GM12878 (cell line): Measurements from ENCODE around the gene ZNF554. TPM values are rescaled to one million over a fixed set of nuclear protein-coding genes. Genes with fewer than 3 reads are reported as not detected.
A peak's percentile ranks its signal among the peaks of the same experiment; 100 is the strongest.

Experiments
- ATAC-seq: fragments of 200-7000 bp; cut with Tn5 transposase; 3 replicates; pipeline ENCODE4 v1.9.1; 2020; ENCODE audit warnings: mild to moderate bottlenecking, moderate library complexity
- BruUV-seq: library from RNA; stranded (reverse); fragments of 400-500 nt; replicated peaks from 2 replicates; lab custom pipeline; 2021; lab: Mats Ljungman, UMichigan
- CTCF ChIA-PET: fragments of 300-600 bp; sonication (Branson Sonifier 250); formaldehyde crosslinking; extraction: SDS; loops from one replicate; lab custom pipeline; 2021; ENCODE audit warnings: inconsistent platforms; lab: Yijun Ruan, JAX
- POLR2A ChIA-PET: fragments of 350-600 bp; formaldehyde crosslinking; extraction: SDS; loops from one replicate; lab custom pipeline; 2021; ENCODE audit warnings: inconsistent platforms; lab: Charles Lee
- RAD21 ChIA-PET: fragments of 300-600 bp; sonication (Branson Sonifier 250); formaldehyde crosslinking; loops from one replicate; lab custom pipeline; 2023; ENCODE audit warnings: antibody characterized with exemption; ENCODE audit not compliant: unreplicated experiment; lab: Charles Lee
- SMC1A ChIA-PET: fragments of 300-600 bp; sonication (Branson Sonifier 250); formaldehyde crosslinking; loops from one replicate; lab custom pipeline; 2023; ENCODE audit not compliant: unreplicated experiment, uncharacterized antibody; lab: Charles Lee
- DNase-seq: peaks from one replicate; pipeline ENCODE4 v3.0.0-alpha.2; 2011; ENCODE audit warnings: low read depth, low spot score
- FAIRE-seq: peaks from 3 replicates; lab custom pipeline; 2011; peaks lifted over from hg19 to GRCh38; lab: Jason Lieb, UNC
- H2AFZ ChIP-seq: 2 replicates; pipeline ENCODE4 v1.6.0; 2011; ENCODE audit warnings: low read depth, low read length, control low read depth; ENCODE audit not compliant: control insufficient read depth
- H3K27ac ChIP-seq: 2 replicates; pipeline ENCODE4 v1.5.1; 2011; ENCODE audit warnings: control low read depth; ENCODE audit not compliant: control insufficient read depth, insufficient read depth
- H3K27me3 ChIP-seq, 2 experiments: replicated peaks in 1 of 2; 2 replicates each; pipeline versions ENCODE4 v1.6.0 to v1.6.1; 2011; ENCODE audit warnings: low read length in 1 of 2; ENCODE audit not compliant: control insufficient read depth in 2 of 2, insufficient read depth in 2 of 2
- H3K36me3 ChIP-seq, 2 experiments: 2 replicates each; pipeline ENCODE4 v1.5.1; 2011; ENCODE audit warnings: low read length in 1 of 2; ENCODE audit not compliant: control insufficient read depth in 2 of 2, insufficient read depth in 2 of 2
- H3K4me1 ChIP-seq: 2 replicates; pipeline ENCODE4 v1.6.1; 2011; ENCODE audit warnings: mild to moderate bottlenecking, low read length, moderate library complexity, mixed read lengths; ENCODE audit not compliant: control insufficient read depth, insufficient read depth
- H3K4me2 ChIP-seq: 2 replicates; pipeline ENCODE4 v1.6.0; 2011; ENCODE audit warnings: control low read depth; ENCODE audit not compliant: control insufficient read depth, insufficient read depth
- H3K4me3 ChIP-seq: fragments of 200-600 bp; sonication (generic); 2 replicates; pipeline ENCODE4 v1.5.1; 2016
- H3K79me2 ChIP-seq: 2 replicates; pipeline ENCODE4 v1.6.0; 2011; ENCODE audit warnings: low read length; ENCODE audit not compliant: control insufficient read depth, insufficient read depth
- H3K9ac ChIP-seq: 2 replicates; pipeline ENCODE4 v1.8.0; 2011; ENCODE audit warnings: low read length, control low read depth, mixed read lengths; ENCODE audit not compliant: control insufficient read depth, insufficient read depth
- H3K9me3 ChIP-seq: replicated peaks from 3 replicates; pipeline ENCODE4 v1.5.1; 2011; ENCODE audit warnings: mild to moderate bottlenecking, low read length; ENCODE audit not compliant: control insufficient read depth, insufficient read depth
- H4K20me1 ChIP-seq: 2 replicates; pipeline ENCODE4 v1.6.0; 2011; ENCODE audit not compliant: control insufficient read depth, insufficient read depth
- CBX5 ChIP-seq: sonication (generic); IDR thresholded peaks from 2 replicates; pipeline ENCODE4 v1.6.1; 2016; ENCODE audit warnings: low read depth, moderate library complexity, mild to moderate bottlenecking, inconsistent platforms
- CHD2 ChIP-seq: IDR thresholded peaks from 2 replicates; pipeline ENCODE4 v1.6.1; 2011; ENCODE audit warnings: low read depth, low read length, improper control_type of control experiment, borderline replicate concordance
- FOXM1 ChIP-seq: IDR thresholded peaks from 2 replicates; pipeline ENCODE4 v1.6.1; 2012; ENCODE audit warnings: low read depth, mild to moderate bottlenecking, inconsistent platforms, low read length, moderate library complexity
- HDAC2 ChIP-seq: fragments of 200-600 bp; sonication (generic); IDR thresholded peaks from 2 replicates; pipeline ENCODE4 v1.6.1; 2017
- IRF4 ChIP-seq: IDR thresholded peaks from 2 replicates; pipeline ENCODE4 v1.6.1; 2011; ENCODE audit warnings: low read depth, low read length
- MLLT1 ChIP-seq: fragments of 450-650 bp; IDR thresholded peaks from 2 replicates; pipeline ENCODE4 v1.6.1; 2016; ENCODE audit warnings: mild to moderate bottlenecking
- RB1 ChIP-seq: fragments of 450-650 bp; formaldehyde crosslinking; IDR thresholded peaks from 2 replicates; pipeline ENCODE4 v1.6.1; 2017; ENCODE audit warnings: mild to moderate bottlenecking, borderline replicate concordance
- SREBF1 ChIP-seq: IDR thresholded peaks from 2 replicates; pipeline ENCODE4 v1.6.1; 2012; ENCODE audit warnings: mild to moderate bottlenecking, low read length
- TCF12 ChIP-seq: IDR thresholded peaks from 2 replicates; pipeline ENCODE4 v1.6.1; 2011; ENCODE audit warnings: low read depth, mild to moderate bottlenecking, low read length
- ZBED1 ChIP-seq: IDR thresholded peaks from 2 replicates; pipeline ENCODE4 v1.6.1; 2016; ENCODE audit warnings: borderline replicate concordance
- ZBTB40 ChIP-seq: fragments of 450-650 bp; IDR thresholded peaks from 2 replicates; pipeline ENCODE4 v1.6.1; 2016; ENCODE audit warnings: mild to moderate bottlenecking, moderate library complexity, borderline replicate concordance
- ZNF217 ChIP-seq: fragments of 450-650 bp; IDR thresholded peaks from 2 replicates; pipeline ENCODE4 v1.6.1; 2017; ENCODE audit warnings: antibody characterized with exemption, mild to moderate bottlenecking
- WGBS: methylation state at CpG from one replicate; pipeline ENCODE4 v1.1.6; 2016; ENCODE audit warnings: low lambda C conversion rate; ENCODE audit not compliant: insufficient replicate concordance, insufficient coverage; ENCODE audit errors: missing lambda C conversion rate; 5-methylcytosine and 5-hydroxymethylcytosine counted together
- in situ Hi-C: fragments of 300-500 bp; cut with MboI; formaldehyde crosslinking; loops from 9 replicates; pipeline ENCODE4 v1.14.3; 2018; ENCODE audit warnings: mixed read lengths
- intact Hi-C: fragments of 100-400 bp; cut with micrococcal nuclease; formaldehyde crosslinking; loops from one replicate; pipeline ENCODE4 v1.14.2; 2022; ENCODE audit not compliant: unreplicated experiment
- polyA plus RNA-seq, 11 experiments: library from polyadenylated mRNA; depleted of rRNA in 4 of 11; unstranded in 6 of 11; stranded (reverse) in 5 of 11; fragments of >200 nt; fragmentation: Nextera tagmentation in 4 of 11; fragmentation: Illumina TruSeq in 1 of 11; extraction: Ambion mirVana in 4 of 11; extraction: Trizol in 1 of 11; gene quantifications; 1 replicate in 1 of 11; 2 replicates in 10 of 11; pipeline versions ENCODE4 v1.2.1 to v1.2.3, GENCODE V29; 2011 to 2016; ENCODE audit warnings: inconsistent platforms in 2 of 11, missing spikeins in 2 of 11, low read depth in 1 of 11
- total RNA-seq, 4 experiments: library from RNA; depleted of rRNA in 3 of 4; stranded (reverse); fragments of >200 nt in 3 of 4; fragmentation: Illumina TruSeq in 1 of 4; extraction: Trizol in 1 of 4; gene quantifications; 2 replicates each; pipeline versions ENCODE4 v1.2.1 to v1.2.3, GENCODE V29; 2013 to 2021
- TF ChIP-seq, protein P1 (sequence below): fragments of 450-650 bp; formaldehyde crosslinking; IDR thresholded peaks from 2 replicates; pipeline ENCODE4 v1.4.0; 2020; ENCODE audit warnings: mild to moderate bottlenecking, moderate library complexity

ZNF554 gene
- total and polyA plus RNA-seq, 10 of the 15 experiments (the other 5 are each of a cell fraction or from before 2014, with no cell fraction given) = 0.19 to 2.1 (median 1.4) TPM

- Histone ChIP-seq H3K4me1 (peaks cover 12% of the 10 kb centered on the region), H3K36me3 (peaks cover 4 to 7% of the 10 kb centered on the region in 2 experiments; a peak in 3 of 4 replicates), H3K4me3 (no peak overlapping the region), H3K4me2 (no peak overlapping the region; the same call in 1 of the 2 replicates), H4K20me1 (peaks cover 9% of the 10 kb centered on the region; the same call in 1 of the 2 replicates), H3K27ac (peak overlapping the region; percentile 24; the same call in 1 of the 2 replicates), H3K9me3 (no peaks in the 10 kb centered on the region; the same call in 2 of the 3 replicates), H3K79me2 (peaks cover 72% of the 10 kb centered on the region), H3K9ac (no peak overlapping the region), H2AFZ (no peak overlapping the region), H3K27me3 (no peaks in the 10 kb centered on the region)
- DNase-seq = no peak
- ChIA-PET POLR2A (no interaction called here), CTCF (no interaction called here), RAD21 (no interaction called here)
- 93% methylated on average over 24 of the region's 24 CpGs for WGBS
- BruUV-seq = no TSS peak
- no peak for ATAC-seq
- FAIRE-seq = no peak
- in situ Hi-C loops = no loop called here
- TF ChIP-seq HDAC2 (no peak), ZNF217 (no peak), CBX5 (no peak), IRF4 (no peak), SREBF1 (no peak), RB1 (no peak), TCF12 (no peak), FOXM1 (no peak), MLLT1 (no peak), CHD2 (no peak), ZBTB40 (no peak), ZBED1 (no peak)
- TF ChIP-seq, protein P1, sequence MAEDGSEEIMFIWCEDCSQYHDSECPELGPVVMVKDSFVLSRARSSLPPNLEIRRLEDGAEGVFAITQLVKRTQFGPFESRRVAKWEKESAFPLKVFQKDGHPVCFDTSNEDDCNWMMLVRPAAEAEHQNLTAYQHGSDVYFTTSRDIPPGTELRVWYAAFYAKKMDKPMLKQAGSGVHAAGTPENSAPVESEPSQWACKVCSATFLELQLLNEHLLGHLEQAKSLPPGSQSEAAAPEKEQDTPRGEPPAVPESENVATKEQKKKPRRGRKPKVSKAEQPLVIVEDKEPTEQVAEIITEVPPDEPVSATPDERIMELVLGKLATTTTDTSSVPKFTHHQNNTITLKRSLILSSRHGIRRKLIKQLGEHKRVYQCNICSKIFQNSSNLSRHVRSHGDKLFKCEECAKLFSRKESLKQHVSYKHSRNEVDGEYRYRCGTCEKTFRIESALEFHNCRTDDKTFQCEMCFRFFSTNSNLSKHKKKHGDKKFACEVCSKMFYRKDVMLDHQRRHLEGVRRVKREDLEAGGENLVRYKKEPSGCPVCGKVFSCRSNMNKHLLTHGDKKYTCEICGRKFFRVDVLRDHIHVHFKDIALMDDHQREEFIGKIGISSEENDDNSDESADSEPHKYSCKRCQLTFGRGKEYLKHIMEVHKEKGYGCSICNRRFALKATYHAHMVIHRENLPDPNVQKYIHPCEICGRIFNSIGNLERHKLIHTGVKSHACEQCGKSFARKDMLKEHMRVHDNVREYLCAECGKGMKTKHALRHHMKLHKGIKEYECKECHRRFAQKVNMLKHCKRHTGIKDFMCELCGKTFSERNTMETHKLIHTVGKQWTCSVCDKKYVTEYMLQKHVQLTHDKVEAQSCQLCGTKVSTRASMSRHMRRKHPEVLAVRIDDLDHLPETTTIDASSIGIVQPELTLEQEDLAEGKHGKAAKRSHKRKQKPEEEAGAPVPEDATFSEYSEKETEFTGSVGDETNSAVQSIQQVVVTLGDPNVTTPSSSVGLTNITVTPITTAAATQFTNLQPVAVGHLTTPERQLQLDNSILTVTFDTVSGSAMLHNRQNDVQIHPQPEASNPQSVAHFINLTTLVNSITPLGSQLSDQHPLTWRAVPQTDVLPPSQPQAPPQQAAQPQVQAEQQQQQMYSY (CRISPR knock-in tag) = no peak
- TF ChIP-seq, all 136 proteins: peak for 0
- SMC1A ChIA-PET = interaction anchor here (0.6 kb wide), 1 partner anchor 79 kb away, joined by 3 read pairs; no protein-coding TSS in a partner anchor
- intact Hi-C loops = no loop called here
These were observed 44.6 kb upstream of the ZNF554 start for GRCh38 chr19:2774953-2775555.
